ENCODE data around the gene NCAM1.

The NCAM1 gene

GRCh38 chr11:113273720-113274119 is 312.5 kb downstream of the NCAM1 start:
- peaks cover 5% of the 10 kb centered on the region for H3K36me3 Mint-ChIP-seq
- no peak overlapping the region for H3K27ac Mint-ChIP-seq
- H3K4me1 Mint-ChIP-seq: no peaks in the 10 kb centered on the region
- peaks cover 28% of the 10 kb centered on the region for H3K27me3 Mint-ChIP-seq
- no peaks in the 10 kb centered on the region for H3K9me3 Mint-ChIP-seq
- H3K4me3 Mint-ChIP-seq: no peak overlapping the region
- no peak for ATAC-seq

GRCh38 chr11:113274713-113275582 is 313.7 kb downstream of the NCAM1 start:
- no peak for ATAC-seq
- H3K27me3 Mint-ChIP-seq: peaks cover 16% of the 10 kb centered on the region
- no peaks in the 10 kb centered on the region for H3K4me1 Mint-ChIP-seq
- H3K27ac Mint-ChIP-seq: no peak overlapping the region
- peaks cover 5% of the 10 kb centered on the region for H3K36me3 Mint-ChIP-seq
- no peaks in the 10 kb centered on the region for H3K9me3 Mint-ChIP-seq
- no peak overlapping the region for H3K4me3 Mint-ChIP-seq

- no peak overlapping the region for H3K27ac Mint-ChIP-seq
- H3K4me1 Mint-ChIP-seq: no peaks in the 10 kb centered on the region
- ATAC-seq: no peak
- H3K9me3 Mint-ChIP-seq: no peaks in the 10 kb centered on the region
- no peak overlapping the region for H3K4me3 Mint-ChIP-seq
- H3K36me3 Mint-ChIP-seq: peaks cover 5% of the 10 kb centered on the region
- peaks cover 10% of the 10 kb centered on the region for H3K27me3 Mint-ChIP-seq
Measured at GRCh38 chr11:113275602-113276001, 314.4 kb downstream of the NCAM1 start.

GRCh38 chr11:113276466-113276865 is 315.2 kb downstream of the NCAM1 start:
- Mint-ChIP-seq H3K4me1 (no peaks in the 10 kb centered on the region), H3K4me3 (no peak overlapping the region), H3K27me3 (peaks cover 10% of the 10 kb centered on the region), H3K36me3 (peaks cover 5% of the 10 kb centered on the region), H3K27ac (no peak overlapping the region), H3K9me3 (no peaks in the 10 kb centered on the region)
- no peak for ATAC-seq

GRCh38 chr11:113277907-113278306 is 316.7 kb downstream of the NCAM1 start:
- Mint-ChIP-seq H3K4me1 (no peaks in the 10 kb centered on the region), H3K4me3 (no peak overlapping the region), H3K36me3 (peaks cover 5% of the 10 kb centered on the region), H3K27me3 (peaks cover 3% of the 10 kb centered on the region), H3K27ac (no peak overlapping the region), H3K9me3 (no peaks in the 10 kb centered on the region)
- no peak for ATAC-seq

GRCh38 chr11:113278481-113278880 is 317.3 kb downstream of the NCAM1 start:
- H3K4me1 Mint-ChIP-seq: no peaks in the 10 kb centered on the region
- H3K9me3 Mint-ChIP-seq: no peaks in the 10 kb centered on the region
- H3K36me3 Mint-ChIP-seq: peaks cover 5% of the 10 kb centered on the region
- ATAC-seq: no peak
- no peak overlapping the region for H3K4me3 Mint-ChIP-seq
- no peaks in the 10 kb centered on the region for H3K27me3 Mint-ChIP-seq
- H3K27ac Mint-ChIP-seq: no peak overlapping the region

- ATAC-seq: no peak
- Mint-ChIP-seq H3K27ac (no peak overlapping the region), H3K9me3 (no peaks in the 10 kb centered on the region), H3K27me3 (no peaks in the 10 kb centered on the region), H3K4me3 (no peak overlapping the region), H3K36me3 (peaks cover 5% of the 10 kb centered on the region), H3K4me1 (no peaks in the 10 kb centered on the region)
Measured at GRCh38 chr11:113278925-113279324, 317.7 kb downstream of the NCAM1 start.

GRCh38 chr11:113279591-113279990 is 318.4 kb downstream of the NCAM1 start:
- ATAC-seq: no peak
- Mint-ChIP-seq H3K27ac (no peak overlapping the region), H3K36me3 (peaks cover 5% of the 10 kb centered on the region), H3K4me1 (no peaks in the 10 kb centered on the region), H3K9me3 (no peaks in the 10 kb centered on the region), H3K4me3 (no peak overlapping the region), H3K27me3 (no peaks in the 10 kb centered on the region)

GRCh38 chr11:113281052-113281725 is 320.0 kb downstream of the NCAM1 start:
- no peaks in the 10 kb centered on the region for H3K9me3 Mint-ChIP-seq
- H3K27me3 Mint-ChIP-seq: no peaks in the 10 kb centered on the region
- no peak for ATAC-seq
- no peaks in the 10 kb centered on the region for H3K4me1 Mint-ChIP-seq
- peaks cover 5% of the 10 kb centered on the region for H3K36me3 Mint-ChIP-seq
- no peak overlapping the region for H3K4me3 Mint-ChIP-seq
- no peak overlapping the region for H3K27ac Mint-ChIP-seq

- peaks cover 5% of the 10 kb centered on the region for H3K36me3 Mint-ChIP-seq
- no peaks in the 10 kb centered on the region for H3K9me3 Mint-ChIP-seq
- no peaks in the 10 kb centered on the region for H3K27me3 Mint-ChIP-seq
- no peaks in the 10 kb centered on the region for H3K4me1 Mint-ChIP-seq
- H3K4me3 Mint-ChIP-seq: no peak overlapping the region
- no peak overlapping the region for H3K27ac Mint-ChIP-seq
- ATAC-seq: no peak
Measured at GRCh38 chr11:113282898-113283437, 321.7 kb downstream of the NCAM1 start.

GRCh38 chr11:113283881-113284280 is 322.7 kb downstream of the NCAM1 start:
- Mint-ChIP-seq H3K36me3 (no peaks in the 10 kb centered on the region), H3K4me1 (no peaks in the 10 kb centered on the region), H3K9me3 (no peaks in the 10 kb centered on the region), H3K27me3 (no peaks in the 10 kb centered on the region), H3K4me3 (no peak overlapping the region), H3K27ac (no peak overlapping the region)
- no peak for ATAC-seq

GRCh38 chr11:113286009-113286408 is 324.8 kb downstream of the NCAM1 start:
- ATAC-seq: no peak
- no peaks in the 10 kb centered on the region for H3K36me3 Mint-ChIP-seq
- no peaks in the 10 kb centered on the region for H3K9me3 Mint-ChIP-seq

GRCh38 chr11:113286509-113287497 is 325.6 kb downstream of the NCAM1 start:
- no peak overlapping the region for H3K27ac Mint-ChIP-seq
- H3K27me3 Mint-ChIP-seq: no peaks in the 10 kb centered on the region
- H3K9me3 Mint-ChIP-seq: no peaks in the 10 kb centered on the region
- ATAC-seq: no peak
- H3K4me1 Mint-ChIP-seq: no peaks in the 10 kb centered on the region
- no peaks in the 10 kb centered on the region for H3K36me3 Mint-ChIP-seq
- no peak overlapping the region for H3K4me3 Mint-ChIP-seq

More at GRCh38 chr11:113286009-113286408, 324.8 kb downstream of the NCAM1 start:
- H3K4me3 Mint-ChIP-seq: no peak overlapping the region
- no peaks in the 10 kb centered on the region for H3K27me3 Mint-ChIP-seq
- no peaks in the 10 kb centered on the region for H3K4me1 Mint-ChIP-seq
- no peak overlapping the region for H3K27ac Mint-ChIP-seq

GRCh38 chr11:113287801-113288200 is 326.6 kb downstream of the NCAM1 start:
- no peaks in the 10 kb centered on the region for H3K36me3 Mint-ChIP-seq
- ATAC-seq: no peak
- H3K4me3 Mint-ChIP-seq: no peak overlapping the region
- H3K27me3 Mint-ChIP-seq: no peaks in the 10 kb centered on the region
- no peaks in the 10 kb centered on the region for H3K4me1 Mint-ChIP-seq
- no peaks in the 10 kb centered on the region for H3K9me3 Mint-ChIP-seq
- no peak overlapping the region for H3K27ac Mint-ChIP-seq

Measured in stimulated activated memory B cell treated with anti-CD40 and anti-IgM and Interleukin-4, amounts not matched to agents 10 μg/mL and 1 μg/mL and 100 μg/mL, for 72 hours (primary cell).